HG03558 (cell line): ENCODE measurements around the gene DDHD1.

Experiments
- ATAC-seq: cut with Tn5 transposase; IDR thresholded peaks from one replicate; pipeline ENCODE4 v1.9.1; 2021; ENCODE audit warnings: moderate number of reproducible peaks; ENCODE audit not compliant: unreplicated experiment; ENCODE audit errors: extremely low read depth

The DDHD1 gene

DNA sequence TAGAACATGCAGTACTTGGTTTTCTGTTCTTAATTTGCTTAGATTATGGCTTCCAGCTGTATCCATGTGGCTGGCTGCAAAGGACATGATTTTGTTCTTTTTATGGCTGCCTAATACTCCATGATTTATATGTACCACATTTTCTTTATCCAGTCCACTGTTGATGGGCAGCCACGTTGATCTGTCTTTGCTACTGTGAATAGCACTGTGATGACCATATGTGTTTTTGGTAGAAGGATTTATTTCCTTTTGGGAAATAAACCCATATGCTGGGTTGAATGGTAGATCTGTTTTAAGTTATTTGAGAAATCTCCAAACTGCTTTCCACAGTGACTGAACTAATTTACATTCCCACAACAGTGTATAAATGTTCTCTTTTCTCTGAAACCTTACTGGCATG is 116.1 kb downstream of the DDHD1 start:
- ATAC-seq, result no peak

DNA sequence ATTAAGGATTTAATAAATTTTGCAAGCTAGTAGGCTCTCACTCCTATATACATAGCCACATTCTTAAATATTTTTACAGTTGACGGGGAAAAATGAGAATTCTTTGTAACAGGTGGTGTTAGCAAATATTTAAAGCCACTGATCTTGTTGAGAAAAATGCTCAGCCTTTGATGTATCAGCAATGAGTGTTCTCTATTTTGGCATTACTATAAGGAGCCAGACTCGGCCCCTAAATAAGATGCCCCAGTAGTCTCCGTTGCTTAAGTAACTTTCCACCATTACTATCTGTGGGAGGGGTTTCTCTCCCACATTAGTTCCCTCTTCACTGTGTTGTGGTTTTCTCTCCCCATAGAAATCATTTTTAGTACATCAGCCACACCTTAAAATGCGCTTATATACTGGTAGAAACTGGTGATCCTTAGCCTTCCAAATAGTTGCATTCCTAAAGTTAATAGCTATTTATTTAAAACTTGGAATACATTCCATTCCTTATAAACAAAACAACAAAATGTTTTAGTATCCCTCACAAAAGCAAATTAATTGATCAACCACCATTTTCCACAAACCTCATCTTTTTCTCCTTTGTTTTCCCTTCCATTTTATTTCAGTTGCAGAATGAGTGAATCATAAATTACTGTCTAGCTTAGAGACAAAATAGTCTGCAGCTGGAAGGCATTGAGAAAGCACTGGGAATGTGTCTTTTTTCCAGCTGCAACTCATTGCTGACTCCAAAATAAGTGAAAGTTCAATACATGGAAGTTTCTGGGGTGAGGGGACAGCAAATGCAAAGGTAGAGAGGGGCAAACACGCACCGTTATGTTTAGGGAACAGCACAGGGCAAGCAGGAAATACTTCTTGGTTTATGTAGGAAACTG is 117.5 kb downstream of the DDHD1 start:
- ATAC-seq, result no peak

DNA sequence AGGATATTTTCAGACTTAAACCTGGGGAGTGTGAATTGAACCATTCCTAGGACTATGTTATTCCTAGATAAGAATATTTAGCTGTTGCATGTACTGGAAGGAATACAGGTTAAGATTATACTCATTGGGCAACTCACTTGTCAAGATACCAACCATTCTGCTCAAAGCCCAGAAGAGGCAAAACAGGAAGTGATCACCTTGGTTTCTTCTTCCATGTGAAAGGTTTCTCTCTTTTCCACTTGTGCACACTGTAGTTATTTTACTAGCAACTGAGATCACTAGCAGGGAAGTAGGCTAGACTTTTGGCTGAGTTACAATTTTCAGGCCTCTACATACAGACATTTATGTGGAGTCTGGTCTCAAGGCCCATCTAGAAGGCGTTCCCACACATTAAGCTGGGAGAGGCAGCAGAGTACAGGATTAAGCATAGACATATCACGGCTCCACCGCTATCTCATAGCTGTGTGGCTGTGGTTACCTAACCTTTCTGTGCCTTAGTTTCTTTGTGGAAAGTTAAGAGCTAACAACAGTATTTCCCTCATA is 118.4 kb downstream of the DDHD1 start:
- ATAC-seq, result no peak

DNA sequence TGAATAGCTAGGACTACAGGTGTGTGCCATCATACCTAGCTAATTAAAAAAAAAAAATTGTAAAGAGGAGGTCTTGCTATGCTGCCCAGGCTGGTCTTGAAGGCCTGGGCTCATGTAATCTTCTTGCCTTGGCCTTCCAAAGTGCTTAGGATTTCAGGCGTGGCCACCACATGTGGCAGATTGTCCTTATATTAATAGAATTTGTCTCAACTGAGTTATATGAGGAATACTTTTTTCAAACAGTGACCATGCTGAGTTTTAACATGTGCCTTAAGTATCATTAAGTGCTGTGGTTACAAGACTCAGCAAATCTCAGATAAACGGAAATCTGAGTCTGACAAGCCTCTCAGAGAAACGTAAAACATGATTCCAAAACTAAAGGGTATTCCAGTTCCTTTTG is 119.1 kb downstream of the DDHD1 start:
- no peak for ATAC-seq

DNA sequence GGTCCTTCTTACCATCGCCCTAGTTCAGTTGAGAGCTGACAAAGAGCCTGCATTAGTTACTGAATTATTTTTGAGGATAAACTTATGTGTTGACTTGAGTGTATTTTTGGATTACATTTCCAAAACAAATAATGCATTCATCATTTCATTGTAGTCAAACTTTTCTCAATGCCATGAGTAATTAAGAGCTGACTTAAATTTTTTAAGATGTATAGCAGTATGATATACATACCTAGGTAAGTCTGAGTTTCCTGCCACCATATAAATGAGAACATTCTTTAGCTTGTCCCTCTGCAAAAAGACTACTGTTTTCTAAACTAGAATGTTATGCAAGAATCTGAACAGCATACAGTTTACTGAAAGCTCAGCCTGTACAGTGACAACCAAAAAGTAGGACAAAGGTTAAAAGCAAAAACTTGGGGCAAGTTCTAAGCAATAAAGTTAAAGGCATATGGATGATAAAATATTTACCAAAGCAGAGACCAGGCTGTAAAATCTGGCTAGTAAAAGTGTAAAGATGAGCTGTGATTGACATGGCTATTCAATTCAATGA is 120.2 kb downstream of the DDHD1 start:
- no peak for ATAC-seq

DNA sequence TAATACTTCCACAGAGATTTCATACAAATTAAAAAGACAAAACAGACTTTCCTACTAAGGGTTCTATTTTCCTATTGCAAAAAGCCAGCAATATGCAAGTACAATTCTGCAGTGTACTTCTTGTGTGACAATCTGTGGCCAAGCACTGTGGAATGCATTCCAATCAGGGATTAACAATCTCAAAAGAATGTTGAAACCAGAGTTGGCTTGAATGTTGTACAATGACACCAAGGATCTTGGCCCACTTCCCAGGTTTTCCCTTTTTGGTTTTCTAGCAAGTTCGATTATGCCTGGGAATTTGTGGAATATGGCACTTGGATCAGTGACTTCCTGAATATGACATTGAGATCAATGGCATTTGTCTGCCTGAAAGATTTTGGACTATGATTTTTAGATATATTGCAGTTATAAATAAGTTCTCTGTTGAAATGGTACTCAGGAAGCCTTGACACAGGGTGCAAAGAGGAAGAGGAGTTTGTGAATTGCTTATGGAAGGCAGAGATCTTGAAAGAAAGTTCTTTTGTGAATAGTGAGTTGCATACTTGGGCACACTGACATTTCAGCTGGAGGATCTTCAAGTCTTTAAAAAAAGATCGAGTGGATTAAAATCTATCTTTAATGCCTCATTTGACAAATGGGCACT is 120.8 kb downstream of the DDHD1 start:
- ATAC-seq, result no peak

DNA sequence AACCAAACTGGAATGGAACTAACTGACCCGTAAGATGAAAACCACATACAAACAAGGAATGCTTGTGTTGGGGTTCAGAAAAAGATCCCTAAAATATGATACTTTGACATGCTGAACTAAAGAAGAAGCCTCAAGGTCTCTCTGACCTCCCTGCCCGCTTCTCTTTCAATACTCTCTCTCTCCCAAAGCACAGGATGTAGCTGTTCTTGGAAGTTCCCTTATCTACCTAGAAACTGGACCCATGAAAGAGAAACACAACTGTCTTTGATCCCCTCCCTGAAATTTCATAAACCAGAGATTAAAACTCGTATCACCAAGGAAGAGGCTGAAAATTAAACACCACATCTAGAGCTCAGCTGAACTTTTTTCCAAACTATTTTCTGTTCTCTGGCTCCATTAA is 125.6 kb downstream of the DDHD1 start:
- ATAC-seq, result no peak

DNA sequence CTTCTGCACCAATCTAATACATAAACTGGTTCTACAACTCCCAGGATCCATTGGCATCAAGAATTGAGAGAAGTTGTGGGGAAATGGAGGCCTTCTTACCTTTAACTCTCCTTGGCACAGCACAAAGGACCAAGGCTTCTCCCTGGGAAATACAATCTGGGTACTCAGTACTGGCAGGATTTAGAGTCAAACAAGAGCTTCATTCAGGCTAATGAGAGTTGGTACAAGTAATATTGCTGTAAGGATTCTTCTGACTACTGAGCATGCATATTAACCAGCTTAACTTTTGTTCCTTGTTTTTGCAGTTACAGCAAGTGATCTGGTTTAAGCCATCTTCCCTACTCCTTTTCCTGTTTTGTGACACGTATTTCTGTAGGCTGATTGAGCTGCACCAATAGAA is 126.1 kb downstream of the DDHD1 start:
- ATAC-seq, result no peak

DNA sequence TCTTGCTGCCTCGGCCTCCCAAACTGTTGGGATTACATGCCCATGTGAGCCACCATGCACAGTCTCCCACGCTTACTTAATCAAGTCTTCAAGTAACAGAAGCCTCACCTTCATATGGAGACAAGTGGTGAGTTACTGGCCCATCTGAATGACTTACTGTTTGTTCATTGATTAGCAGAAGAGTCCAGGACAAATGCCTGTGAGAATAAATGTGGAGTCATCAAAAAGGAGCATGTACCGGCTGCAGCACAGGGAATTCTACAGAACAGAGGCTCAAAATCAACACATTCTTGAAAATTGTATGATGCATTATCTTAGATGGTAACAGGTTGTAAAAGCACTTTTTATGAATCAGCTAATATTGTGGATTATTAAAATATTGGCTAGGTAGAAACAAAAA is 129.8 kb downstream of the DDHD1 start:
- ATAC-seq, result no peak

DNA sequence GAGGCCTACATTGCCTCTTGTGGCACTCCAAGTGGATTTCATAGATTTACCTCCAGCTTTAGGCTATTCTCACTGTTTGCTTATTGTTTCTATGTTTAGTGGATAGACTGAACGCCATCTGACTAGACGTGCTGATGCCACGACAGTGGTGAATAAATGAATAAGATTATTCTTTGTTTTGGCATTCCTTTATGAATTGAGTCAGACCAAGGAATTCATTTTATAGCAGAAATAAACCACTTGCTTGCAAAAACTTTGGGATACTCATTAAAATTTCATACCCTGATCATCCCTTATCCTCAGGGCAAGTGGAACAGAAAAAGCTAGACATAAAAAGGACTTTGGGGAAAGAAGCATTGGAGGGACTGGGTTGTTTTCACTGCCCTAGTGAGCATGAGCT is 130.5 kb downstream of the DDHD1 start:
- ATAC-seq, result no peak

DNA sequence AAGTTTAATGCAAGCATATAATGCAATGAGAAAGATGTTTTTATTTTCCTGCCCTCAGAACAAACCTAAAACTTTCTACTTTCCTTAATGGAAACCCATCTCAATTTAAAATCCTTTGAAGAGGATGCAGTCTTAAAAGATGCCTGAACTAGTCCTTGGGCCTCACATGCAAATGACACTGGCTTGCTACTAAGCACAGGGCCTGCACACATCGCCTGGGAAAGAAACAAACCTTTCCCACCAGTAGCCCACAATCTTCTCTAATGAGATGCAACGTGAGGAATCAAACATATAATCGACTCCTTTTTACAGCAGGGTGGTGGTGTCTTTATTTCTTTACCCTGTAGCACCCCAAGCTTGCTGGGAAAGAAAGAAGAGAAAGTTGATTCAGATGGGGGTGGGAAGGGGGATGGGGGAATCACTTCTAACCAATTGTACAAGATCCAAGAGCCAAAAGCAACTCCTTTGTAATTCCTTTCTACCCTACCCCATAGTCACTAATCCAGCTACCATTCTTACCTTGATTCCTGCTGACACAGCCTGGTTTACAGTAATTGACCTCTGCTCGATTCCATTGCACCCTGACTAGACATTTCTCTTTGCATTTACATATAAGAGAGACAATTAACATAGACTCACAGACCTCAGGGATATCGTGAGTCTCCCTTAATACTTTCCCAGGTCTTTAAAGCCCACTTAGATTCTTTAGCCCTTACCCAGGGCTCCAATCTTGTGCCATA is 132.8 kb downstream of the DDHD1 start:
- ATAC-seq, result no peak

DNA sequence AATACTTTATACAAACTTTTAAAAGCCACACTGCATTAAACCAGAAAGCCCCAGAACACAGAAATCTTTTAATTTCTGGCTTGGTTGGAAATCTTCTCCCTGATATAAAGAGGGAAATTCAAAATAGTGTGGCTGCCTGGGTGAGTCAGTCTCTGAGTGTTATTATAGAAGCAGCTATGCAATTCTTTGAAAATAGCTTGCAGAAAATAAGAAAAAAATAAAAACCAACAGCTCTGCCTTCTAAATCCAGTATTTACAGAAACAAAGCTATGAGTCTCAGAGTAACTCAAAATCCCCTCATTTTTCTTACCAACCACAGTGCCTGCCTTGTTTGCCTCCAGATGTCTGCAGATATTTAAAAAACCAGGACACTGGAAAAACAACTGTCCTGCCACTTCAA is 133.7 kb downstream of the DDHD1 start:
- no peak for ATAC-seq

DNA sequence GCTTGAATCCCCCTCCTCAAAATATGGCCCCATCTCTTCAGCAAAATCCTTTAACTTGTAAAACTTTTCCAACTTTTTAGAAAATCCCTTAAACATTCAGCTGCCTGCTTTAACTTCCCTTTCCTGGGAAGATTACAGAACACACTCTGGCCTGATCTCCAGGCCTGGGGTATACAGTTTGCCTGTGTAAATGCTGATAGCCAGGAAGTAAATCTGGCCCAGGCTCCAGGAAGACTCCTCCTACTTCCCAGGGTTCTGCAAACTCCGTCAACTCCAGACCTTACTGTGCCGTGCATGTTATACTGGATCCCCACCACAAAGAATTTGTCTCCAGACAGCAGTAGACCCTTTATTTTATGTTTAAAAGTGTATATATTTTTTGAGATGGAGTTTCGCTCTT is 135.3 kb downstream of the DDHD1 start:
- ATAC-seq, result no peak

DNA sequence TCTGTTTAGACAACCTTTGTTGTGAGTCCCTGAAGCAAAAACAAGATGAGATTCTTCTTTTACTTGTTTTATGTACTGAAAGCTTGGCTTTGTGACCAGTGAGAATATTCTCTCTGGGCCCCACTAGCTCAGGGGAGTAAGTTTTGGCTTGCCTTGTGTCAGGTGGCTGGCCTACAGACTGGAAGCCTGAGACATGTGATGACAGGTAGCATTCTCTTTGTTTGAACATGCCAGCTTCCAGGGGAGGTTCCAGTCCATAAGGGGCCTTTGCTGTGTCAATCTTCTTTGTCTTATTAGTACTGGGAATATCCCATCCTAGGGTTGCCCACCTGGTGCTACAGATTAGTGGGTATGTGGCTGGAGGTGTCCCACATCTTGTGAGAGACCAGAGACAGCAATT is 136.2 kb downstream of the DDHD1 start:
- no peak for ATAC-seq

DNA sequence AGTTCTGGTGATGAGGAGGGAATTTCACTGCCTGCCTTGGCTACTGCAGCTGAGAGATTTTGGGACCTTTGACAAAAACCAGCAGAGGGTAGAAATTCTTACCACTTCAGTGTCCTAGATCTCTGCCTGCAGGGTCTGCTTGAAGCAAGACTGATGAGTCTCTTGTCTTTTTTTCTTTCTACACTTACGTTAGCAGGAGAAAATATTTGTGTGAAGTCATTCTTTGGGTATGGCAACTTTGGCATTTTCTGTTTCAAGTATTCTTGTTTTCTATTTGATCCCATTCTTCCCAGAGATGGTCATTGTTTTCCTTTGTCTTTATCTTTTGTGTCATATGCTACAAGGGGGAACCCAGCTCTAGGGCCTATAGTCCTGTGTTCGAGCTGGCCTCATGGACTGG is 136.6 kb downstream of the DDHD1 start:
- ATAC-seq, result no peak

DNA sequence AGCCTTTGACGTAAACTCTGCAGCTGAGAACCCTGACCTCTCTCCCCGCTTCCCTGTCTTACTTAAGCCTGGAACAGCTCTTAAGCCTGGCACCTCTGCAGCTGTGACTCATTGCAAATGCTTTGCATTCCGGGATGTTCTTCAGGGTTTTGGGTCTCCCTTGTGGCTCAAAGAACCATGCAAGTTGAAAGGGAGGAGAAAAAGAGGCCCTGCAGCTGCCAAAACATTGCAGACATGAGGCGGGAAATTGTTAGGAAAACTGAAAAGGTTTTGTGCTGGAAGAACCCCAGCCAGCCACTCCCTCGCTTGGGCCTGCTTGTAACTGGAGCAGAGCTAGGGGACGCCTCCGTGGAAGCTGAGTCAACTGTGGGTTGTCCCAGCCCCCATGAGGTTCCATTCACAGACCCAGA is 142.1 kb downstream of the DDHD1 start:
- no peak for ATAC-seq

DNA sequence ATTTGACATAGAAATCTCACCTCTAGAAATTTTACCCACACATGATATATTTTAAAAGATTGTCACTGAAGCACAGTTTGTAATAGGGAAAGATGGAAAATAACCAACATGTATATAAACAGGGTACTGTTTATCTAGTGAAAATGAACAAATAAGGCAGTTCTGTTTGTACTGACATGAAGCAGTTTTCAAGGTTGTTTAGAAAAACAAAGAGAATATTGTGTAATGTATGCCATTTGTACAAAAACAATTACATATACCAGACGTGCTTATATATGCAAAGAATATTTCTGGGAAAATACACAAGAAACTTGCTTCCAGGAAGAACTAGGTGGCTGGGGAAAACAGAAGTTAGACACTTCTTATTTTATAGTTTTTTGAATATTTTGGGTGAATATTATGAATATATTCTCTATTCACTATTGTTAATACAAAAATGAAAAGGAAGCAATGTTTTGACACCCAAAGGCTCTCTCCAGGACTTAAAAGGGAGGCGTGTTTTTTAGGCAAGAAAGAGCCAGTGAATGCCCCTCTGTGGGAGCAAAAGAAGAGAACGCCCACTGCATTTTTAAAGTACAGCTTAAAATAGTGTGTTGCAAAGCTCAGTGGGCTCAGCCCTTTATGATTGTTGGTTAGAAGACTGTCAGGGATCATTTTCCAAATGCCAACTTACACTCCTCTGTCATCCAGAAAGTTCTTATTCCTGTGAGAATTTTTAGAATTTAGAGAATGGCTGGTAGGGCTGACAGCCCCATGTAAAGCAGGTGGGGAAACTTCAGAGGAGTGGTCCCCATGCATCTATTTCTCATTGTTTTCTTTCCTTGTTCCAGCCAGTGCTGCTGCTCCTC is 142.7 kb downstream of the DDHD1 start:
- no peak for ATAC-seq

DNA sequence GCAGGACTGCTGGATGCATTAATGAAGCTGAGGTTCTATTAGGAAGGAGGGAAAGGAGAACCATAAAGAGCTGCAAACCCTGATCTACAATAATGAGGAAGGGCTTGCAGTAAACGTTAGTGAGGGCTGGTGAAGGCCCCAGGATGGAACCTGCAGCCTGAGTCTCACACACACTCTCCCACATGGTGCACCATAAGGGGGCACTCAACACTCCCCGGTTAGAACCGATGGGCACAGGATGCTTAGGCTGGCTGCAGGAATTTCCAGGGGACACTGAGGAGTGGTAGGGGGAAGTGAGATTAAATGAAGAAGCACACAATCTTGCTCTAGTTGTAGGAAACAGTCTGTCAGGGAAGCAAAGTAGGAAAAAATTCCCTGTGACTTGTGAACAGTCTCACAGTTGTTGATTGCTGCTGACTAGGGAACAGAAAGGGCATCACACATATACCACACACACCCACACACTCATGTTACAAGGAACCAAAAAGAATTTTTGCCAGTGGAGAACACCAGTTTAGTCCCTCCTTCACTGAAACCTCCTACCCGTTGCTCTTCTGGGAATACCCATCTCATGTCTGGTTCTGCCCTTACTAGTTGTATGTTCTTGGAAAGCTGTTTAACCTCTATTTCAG is 146.1 kb downstream of the DDHD1 start:
- no peak for ATAC-seq

DNA sequence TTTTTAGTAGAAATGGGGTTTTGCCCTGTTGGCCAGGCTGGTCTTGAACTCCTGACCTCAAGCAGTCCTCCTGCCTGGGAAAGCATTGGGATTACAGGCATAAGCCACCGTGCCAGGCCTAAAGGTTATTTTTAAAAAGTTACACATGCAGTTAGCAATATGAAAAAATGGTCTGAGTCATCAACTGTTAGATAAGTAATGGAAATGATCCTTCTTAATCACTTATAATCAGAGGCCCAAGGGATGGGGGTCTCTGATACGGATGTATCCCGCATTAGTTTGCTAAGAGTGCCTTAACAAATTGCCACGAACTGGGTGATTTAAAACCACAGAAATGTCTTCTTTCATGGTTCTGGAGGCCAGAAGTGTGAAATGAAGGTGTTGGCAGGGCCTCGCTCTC is 148.1 kb downstream of the DDHD1 start:
- ATAC-seq, result no peak
